Inflammatory macrophage treated with lipopolysaccharide for 4 hours (primary cell): ENCODE measurements around the gene PDXDC1.
"Not testable (repeated sequence)": the region's sequence is repeated elsewhere in the genome, so short reads cannot be mapped to it uniquely, and the experiment has no call there.

ENCODE experiments used
- DNase-seq: peaks from one replicate; pipeline ENCODE4 v3.0.0-alpha.2; 2020

The PDXDC1 gene

DNA sequence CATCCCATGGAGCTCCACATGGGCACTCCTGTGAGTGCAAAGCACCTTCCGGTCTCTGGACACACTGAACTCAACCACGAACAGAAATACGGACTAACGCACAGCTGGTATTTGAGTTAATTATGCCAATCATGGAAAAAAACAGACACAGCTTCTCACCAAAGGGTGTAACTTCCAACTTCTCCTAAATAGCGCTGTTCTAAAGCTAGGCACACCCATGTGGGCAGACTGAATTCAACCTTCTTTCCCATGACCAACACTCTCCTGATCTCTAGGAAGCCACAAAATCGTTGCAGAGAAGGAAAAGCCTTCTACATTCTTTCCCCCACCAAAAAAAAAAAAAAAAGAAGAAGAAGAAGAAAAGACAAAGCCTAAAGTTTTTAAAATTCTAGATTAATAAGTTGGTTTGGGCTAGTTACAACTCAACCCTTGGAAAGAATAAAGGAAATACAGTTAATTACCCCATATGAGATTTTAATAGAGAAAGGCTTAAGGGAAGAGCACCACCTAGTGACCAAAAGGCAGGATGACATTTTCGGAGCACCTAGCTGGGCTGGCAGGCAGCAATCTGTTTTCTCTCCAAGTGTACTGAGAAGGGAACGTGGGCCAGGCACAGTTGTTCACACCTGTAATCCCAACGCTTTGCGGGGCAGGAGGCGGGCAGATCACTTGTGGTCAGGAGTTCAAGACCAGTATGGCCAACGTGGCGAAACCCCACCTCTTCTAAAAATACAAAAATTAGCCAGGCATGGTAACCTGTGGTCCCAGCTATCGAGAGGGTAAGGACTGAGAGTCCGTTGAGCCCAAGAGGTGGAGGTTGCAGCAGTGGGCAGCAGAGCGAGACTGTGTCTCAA lies 97.3 kb downstream of the PDXDC1 start:
- DNase-seq: peak; percentile 21

DNA sequence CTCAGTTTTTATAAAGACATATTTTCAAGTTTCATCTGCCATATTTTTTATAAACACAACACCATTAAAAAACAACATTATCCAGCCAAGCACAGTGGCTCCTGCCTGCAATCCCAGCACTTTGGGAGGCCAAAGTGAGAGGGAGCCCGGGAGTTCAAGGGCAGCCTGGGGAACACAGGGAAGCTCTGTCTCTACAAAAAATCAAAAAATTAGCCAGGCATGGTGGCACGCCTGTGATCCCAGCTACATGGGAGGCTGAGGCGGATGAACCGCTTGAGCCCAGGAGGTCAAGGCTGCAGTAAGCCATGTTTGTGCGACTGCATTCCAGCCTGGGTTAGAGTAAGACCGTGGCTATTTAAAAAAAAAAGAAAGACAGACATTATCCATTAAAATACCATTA lies 98.3 kb downstream of the PDXDC1 start:
- DNase-seq: no peak

DNA sequence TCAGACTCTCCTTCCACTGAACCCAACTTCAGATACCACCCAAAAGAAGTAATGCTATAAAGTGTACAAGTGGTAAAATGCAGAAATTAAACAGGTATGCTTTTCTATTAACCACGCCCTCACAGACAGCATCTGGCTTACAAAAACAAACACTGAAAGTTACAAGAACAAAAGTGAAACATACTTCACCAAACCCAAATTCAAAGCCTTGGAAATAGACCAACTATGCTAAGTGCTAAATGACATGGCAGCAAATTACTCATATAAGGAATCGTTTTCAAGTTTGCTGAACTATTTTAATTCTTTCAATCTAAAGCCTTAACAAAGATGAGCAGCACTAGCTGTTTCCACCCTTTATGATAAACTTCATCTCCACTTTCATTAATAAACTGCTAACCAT lies 101.3 kb downstream of the PDXDC1 start:
- not testable (repeated sequence) for DNase-seq

DNA sequence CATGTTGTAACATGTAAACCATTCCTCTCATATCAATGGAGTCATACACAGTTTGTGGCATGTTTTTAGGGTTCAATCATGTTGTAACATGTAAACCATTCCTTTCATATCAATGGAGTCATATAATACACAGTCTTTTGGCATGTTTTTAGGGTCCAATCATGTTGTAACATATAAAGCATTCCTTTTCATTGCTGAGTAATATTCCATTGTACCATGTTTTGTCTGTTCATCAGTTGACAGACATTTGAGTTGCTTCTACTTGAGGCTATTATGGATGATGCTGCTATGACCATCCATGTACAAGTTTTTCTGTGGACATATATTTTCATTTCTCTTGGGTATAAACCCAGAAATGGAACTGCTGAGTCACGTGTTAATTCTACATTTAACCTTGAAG lies 106.1 kb downstream of the PDXDC1 start:
- DNase-seq: not testable (repeated sequence)

DNA sequence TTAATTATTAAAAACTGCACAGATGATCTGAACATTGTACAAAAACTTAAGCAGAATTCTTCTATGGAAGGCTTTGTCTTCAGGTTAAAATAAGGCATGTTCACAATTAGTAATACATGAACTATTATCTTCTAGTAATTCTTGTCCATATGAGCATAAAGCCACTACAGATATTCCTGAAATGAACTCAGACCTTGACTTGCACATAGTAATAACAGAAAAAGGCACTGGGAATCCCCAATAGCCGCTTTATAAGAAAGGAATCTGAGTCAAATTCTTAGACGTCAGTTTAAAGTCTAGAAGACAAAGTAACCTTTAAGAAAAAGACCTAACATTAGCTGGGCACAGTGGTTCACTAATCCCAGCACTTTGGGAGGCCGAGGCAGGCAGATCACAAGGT lies 108.0 kb downstream of the PDXDC1 start:
- DNase-seq: not testable (repeated sequence)

DNA sequence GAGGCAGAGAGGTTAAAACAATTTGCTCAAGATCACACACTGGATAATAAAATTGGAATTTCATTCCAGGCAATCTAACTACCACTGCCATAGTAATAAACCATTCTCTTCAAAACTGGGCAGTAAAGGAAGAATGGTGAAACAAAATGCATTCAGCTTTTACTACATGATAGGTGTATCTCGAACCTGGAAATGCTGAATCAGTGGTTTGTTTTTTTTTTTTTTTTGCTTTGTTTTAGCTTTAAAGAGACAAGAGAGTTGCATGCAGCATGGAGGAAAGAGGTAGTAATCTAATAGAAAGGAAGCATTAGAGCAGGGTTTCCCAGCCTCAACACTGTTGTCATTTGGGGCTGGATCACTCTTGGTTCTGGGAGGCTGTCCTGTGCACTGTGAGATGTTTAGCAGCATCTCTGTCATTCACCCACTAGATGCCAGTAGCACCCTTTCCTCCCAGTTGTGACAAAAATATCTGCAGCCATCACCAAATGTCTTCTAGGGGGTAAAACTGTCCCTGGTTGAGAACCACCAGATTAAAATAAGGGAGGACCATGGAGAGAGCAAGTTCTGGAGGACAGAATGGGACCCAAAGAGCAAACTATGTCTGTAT lies 115.9 kb downstream of the PDXDC1 start:
- not testable (repeated sequence) for DNase-seq

DNA sequence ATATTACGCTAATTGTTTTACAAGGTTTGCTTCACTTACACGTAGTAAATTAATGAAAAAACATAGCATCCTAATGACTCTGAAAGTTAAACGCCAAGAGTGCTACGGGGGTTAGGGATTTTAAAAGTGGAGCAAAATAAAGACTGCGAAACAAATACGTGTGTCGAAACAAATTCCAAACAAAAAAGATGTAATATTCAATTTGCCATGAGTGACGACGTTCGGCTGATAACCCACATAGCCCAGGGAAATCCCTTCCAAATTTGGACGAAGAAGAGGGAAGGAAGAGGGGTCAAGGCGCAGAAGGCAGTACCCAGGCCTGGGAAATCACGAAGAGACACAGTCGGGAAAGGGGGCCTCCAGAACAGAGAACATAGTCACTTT lies 118.7 kb downstream of the PDXDC1 start:
- DNase-seq: peak; percentile 6

DNA sequence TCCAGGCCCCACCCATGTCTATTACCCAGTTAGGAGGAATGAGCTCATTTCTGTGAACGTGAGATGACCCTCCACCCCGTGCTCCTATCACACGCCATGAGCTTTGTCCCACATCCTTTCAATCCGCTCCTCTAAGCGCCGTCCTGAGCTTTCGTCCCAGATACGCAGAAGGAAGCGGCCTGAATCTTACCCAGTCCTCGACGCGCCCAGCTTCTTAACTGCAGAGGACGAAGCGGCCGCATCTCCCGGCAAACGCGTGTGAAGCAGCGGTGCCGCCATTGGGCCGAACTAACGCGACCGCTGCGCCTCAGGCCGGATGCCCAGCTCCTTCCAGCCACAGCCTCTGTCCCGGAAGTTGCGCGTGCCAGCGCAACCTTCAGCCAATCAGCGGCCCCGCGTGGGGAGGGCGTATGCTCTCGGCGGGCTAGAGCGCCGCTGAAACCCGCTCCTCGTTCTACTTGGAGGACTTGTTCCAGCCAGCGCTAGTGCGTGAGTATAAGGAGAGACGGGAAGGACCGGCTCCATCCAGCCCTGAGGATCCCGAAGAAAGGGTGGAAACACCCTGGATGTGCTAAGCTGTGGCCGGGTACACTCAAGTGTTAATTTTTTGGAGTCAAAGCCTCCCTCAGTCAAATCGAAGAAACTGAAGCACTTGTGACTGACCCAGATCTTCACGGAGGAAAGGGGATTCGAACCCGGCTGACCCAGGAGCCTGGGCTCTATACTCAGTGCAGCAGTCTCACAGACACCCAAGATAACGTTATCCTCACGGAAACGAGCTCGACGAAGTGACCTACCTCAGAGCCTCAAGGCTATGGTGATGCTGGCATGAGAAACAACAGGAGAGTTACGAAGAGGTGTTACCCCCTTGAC lies 119.4 kb downstream of the PDXDC1 start, which contains the start of gene RRN3:
TSS of gene RRN3 (minus strand) at position 318 of the 873 bp plus-strand sequence. CDS start at position 279, 39 bp downstream.
- DNase-seq: peak; percentile 88

DNA sequence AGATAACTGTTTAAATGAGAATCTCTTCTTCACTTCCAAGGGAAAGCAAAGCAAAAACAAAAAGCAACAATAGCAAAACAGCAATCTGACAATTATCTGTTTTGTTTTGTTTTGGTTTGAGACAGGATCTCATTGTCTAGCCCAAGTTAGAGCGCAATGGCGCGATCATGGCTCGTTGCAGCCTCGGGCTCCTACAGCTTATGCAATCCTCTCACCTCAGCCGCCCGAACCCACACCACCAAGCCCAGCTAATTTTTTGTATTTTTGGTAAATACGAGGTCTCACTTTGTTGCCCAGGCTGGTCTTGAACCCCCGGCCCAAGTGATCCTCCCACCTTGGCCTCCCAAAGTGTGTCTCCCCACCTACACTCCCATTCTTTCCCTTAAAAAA lies 121.8 kb downstream of the PDXDC1 start:
- DNase-seq: not testable (repeated sequence)

DNA sequence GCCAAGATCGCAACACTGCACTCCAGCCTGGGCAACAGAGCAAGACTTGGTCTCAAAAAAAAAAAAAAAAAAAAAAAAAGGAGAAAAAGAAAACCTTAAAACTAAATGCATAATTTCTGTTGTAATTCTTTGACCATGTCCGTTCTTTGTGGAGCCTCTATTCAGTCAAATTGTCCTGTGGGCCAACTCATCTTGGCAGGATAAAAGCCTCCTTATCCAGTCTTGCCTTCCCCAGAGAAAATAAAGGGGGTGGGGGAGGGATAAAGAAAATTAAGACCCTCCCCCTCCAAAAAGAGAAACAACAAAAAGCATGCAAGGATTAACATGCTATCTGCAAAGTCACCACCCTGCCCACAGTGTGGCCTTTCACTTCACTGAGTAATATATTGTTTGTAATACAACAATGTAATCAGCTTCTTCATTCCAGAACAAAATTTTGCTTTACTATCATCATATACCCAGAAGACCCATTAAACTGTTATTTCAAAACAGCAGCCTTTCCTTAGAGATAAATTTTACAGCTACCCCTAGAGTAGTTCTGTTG lies 124.6 kb downstream of the PDXDC1 start:
- DNase-seq: not testable (repeated sequence)

DNA sequence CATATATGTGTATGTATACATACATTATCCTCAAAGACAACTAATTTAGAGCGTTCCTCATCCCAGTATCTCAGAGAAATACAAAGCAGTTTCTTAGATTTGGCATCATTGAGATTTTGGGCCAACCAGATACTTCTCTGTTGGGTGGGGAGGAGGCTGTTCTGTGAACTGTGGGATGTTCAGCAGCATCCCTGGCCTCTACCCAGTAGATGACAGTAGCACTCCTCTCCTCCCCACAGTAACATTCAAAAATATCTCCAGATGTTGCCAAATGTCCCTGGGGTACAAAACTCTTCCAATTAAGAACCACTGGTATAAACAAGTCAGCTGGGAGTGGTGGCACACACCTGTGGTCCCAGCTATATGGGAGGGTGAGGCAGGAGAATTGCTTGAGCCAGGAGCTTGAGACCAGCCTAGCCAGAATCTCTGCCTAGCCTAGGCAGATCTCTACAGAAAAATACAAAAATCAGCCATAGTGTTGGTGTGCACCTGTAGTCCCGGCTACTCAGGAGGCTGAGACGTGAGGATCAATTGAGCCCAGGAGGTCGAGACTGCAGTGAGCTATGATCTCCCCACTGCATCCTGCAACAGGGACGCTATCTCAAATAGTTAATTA lies 125.7 kb downstream of the PDXDC1 start:
- DNase-seq: not testable (repeated sequence)

DNA sequence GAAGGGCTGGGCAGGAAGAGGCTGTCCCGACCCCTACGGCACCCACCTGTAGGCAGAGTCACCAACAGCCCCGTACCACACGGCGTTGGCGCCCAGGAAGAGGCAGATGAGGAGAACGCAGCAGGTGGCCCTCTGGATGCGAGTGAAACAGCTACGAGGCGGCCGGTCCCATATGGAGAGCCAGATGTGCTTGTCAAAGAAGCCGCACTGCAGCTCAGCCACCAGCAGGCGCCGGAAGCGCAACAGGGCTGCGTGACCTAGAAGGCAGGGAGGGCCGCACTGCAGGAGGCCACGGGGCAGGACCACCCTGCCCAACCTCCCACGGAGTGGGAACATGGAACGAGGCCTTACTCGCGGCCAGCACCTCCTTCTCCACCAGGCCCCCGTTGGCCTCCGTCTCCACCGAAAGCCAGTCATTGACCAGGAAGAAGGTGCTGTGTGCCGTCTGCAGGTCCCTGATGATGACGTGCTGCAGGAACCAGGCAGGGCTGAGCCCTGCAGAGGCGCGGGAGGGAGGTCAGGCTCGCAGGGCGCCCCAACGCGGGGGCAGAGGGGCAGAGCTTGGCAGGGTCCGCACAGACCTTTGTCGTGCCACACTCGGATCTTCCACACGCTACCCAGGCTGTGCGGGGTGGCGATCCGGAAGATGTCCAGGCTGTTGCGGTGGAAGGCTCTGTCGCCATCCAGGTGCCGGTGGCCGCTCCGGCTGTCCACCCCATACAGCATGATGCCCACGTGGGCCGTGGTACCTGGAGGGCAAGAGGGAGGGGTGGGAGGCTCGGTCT lies 153.0 kb downstream of the PDXDC1 start:
- DNase-seq: not testable (repeated sequence)

DNA sequence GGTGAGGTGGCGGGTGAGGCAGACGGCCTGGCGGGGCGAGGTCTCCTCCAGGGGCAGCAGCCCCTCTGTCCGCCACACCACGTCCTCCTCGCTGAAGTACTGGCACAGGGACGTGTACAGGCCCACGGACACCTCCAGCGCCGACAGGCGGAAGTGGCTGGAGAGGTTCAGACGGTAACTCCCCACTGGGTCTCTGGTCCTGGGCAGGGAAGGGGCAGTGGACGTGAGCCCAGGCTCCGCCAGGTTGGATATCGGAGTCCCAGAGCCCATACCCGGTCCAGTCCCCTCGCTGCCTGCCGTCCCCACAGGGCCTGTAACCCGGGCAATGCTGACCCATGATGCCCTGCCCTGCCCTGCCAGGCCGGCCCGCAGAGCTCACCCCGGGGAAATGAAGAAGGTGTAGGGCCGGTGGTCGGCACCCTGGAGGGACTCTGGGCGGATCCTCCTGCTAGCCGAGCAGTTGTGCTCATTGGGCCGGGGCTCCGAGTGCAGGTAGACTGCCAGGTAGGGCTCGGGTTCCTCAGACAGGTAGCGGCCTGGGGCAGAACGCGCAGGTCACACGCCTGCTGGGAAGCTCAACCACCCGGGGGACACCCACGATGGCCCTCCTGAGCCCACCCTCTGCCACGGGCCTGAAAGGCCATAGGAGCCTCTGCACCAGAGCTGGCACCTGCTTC lies 155.6 kb downstream of the PDXDC1 start:
- not testable (repeated sequence) for DNase-seq

DNA sequence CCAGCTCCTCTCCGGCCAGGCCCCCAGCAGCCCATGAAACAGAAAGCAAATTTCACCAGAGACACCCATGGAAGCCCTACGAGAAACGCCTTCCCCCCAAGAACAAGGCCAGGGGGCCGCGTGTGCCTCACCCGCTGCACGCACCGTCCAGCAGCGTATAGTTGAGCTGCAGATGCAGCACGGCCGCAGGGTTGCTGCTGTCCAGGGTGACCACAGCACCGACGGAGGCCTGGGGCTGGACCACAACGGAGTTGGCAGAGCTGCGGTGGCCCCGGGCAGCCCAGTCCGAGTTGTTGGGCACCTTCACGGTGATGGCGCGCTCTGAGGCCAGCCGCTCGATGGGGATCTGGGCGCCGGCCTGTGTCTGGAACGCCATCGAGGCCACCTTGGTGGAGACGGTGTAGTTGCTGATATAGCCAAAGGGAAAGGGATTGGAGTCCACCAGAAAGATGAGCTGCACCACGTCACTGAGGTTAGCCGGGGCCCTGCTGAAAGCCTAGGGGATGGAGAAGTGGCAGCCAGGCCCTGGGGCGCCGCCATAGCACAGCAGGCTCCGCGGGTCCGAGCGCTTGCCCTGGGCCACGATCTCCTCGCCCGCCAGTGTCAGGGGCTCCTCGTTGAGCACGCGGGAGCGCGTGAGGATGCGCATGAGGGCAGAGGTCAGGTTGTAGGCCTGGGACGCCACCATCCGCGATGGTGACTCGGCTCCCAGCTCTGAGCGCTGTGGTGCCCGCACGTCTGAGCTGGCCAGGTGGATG lies 156.3 kb downstream of the PDXDC1 start:
- not testable (repeated sequence) for DNase-seq

DNA sequence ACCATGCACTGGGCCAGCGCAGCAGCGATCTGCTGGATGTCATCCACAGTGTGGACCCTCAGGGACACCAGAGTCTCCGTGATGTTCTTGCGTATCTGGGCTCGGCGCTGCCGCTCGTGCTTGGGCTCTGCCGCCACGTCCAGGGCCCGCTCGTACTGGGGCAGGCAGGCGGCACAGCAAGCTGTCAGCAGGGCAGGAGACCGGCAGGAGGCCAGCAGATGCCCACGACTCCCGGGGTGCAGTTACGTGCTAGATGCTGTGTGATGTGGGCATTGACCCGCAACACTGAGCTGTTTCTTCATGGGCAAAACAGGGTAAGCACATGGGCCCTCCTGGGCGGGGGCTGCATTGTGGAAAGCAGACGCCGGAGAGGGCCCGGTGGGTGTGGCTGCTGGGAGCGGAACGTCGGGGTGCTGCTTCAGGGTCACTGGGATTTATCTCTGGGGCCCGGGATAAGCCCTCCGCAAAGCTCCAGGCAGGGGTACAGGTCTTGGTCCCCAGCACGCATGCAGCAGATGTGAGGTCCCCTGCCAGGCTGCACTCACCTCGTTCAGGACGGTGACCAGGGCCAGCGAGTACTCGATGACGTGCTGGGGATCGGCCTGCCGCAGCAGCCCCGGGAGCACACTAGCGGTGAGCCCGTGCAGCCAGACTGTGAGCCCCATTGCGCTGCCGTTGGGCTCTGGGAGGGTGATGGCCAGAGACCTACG lies 158.0 kb downstream of the PDXDC1 start:
- not testable (repeated sequence) for DNase-seq

DNA sequence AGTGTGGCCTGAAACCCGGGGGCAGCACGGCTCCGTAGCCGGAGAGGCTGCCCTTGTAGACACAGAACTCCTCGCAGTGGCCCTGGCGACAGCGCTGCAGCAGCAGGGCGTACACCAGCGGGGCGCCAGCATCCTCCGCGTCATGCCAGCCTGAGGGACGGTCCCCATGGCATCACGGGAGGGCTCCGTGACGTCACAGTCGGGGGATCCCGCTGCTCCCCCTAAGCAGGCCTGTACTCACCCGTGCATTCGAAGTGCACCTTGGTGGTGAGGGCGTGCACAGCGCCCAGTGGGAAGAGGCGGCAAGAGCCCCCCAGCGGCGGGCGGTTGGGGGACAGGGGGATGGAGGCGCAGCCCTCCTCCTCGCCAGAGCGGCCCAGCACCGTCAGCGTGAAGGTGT lies 158.7 kb downstream of the PDXDC1 start:
- not testable (repeated sequence) for DNase-seq

DNA sequence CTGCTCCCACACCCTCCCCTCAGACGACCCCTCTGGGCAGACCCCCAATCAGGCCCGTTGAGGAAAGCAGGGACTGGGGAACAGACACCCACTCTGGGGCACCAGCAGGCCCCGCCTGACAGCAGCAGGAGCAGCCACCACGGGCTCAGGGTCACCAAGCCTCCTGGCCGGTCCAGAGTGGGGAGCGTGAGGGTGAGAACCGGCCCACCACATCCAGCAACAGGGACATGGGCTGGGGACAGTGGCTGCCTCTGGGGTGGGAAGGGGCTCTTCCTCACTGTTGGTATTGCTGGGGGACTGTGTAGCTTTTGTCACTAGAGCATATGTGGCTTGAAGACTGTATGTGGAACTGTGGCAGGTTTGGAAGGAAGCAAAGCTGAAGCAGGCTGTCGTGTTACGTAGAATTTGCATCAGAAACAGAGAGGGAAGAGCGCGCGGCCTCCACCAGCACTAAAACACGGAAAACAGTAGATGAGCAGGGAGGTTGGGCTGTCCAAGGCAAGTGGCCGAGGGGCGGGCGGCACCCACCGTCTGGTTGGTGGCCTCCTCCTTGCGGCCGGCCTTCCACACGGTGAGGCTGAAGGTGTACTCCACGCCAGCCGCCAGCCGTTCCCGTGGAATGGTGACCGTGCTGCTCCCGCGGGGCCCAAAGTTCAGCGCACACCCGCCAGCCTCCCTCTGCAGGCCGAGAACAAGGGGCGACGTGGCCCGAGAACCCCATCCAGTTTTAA lies 160.1 kb downstream of the PDXDC1 start:
- not testable (repeated sequence) for DNase-seq

DNA sequence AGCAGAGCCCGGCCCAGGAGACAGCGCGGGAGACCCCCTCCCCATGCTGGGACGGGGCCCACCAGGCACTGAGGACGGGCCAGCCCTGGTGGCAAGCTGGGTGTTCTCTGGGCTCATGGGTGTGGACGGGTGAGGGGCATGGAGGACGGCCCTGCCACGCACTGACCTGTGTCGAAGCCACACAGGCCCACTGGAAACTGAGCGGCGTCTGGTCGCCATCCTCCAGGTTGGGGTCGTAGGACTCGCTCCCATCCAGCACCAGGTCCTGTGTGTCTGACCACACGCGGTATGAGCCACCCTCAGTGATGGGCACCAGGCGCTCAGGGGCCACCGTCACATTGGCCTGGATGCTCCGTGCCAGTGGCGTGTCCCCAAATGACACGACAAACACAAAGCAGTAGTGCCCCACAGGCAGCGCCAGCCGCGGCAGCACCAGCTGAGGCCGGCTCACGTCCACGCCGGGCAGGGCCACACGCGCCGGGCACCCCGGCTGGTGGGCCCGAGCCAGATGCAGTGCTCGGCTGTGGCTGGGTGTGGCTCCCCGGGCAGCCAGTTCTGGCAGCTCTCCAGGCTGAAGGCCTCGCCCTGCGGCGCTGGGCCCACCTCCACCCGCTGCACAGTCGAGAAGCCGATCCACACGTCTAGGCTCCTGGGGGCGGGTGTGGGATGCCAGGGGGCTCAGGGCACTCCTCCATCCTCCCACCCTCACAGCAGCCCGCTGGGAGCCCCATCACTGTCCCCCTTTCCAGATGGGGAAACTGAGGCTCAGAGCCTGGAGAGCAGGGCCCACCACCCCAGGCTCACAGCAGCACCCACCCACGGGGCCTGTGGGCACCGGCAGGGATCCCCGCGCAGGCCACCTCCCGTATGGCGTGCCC lies 160.9 kb downstream of the PDXDC1 start:
- not testable (repeated sequence) for DNase-seq
